Hippocampal formation (tissue), 2 donors: ENCODE data around the gene S100A8.

Experiments used
- DNase-seq, 2 donors: peaks; one replicate each; lab custom pipeline; 2025; lab: John Stamatoyannopoulos, UW

The S100A8 gene

GRCh38 chr1:153389973-153390879 lies 647 bp downstream of the S100A8 start:
- DNase-seq = no peak

- no peak for DNase-seq
These were observed 1.5 kb downstream of the S100A8 start for GRCh38 chr1:153389401-153389800.

GRCh38 chr1:153387785-153388184 lies 3.1 kb downstream of the S100A8 start:
- no peak for DNase-seq

- no peak for DNase-seq
These were observed 3.9 kb downstream of the S100A8 start for GRCh38 chr1:153387001-153387400.

- DNase-seq = no peak
These were observed 4.4 kb downstream of the S100A8 start for GRCh38 chr1:153386500-153386901.

GRCh38 chr1:153384958-153385580 lies 5.8 kb downstream of the S100A8 start:
- no peak for DNase-seq

GRCh38 chr1:153380711-153381110 lies 10.2 kb downstream of the S100A8 start:
- DNase-seq = no peak

- DNase-seq = no peak
These were observed 11.3 kb downstream of the S100A8 start for GRCh38 chr1:153379591-153379990.

GRCh38 chr1:153375511-153375910 lies 15.4 kb downstream of the S100A8 start, which contains the start of gene S100A12:
S100A12 (minus strand) TSS chr1:153375621; CDS start chr1:153374592, 1,029 bp downstream.
- DNase-seq = no peak

- no peak for DNase-seq
These were observed 16.8 kb downstream of the S100A8 start for GRCh38 chr1:153374071-153374470.

GRCh38 chr1:153372571-153372970 lies 18.3 kb downstream of the S100A8 start:
- DNase-seq = no peak

- no peak for DNase-seq
These were observed 19.6 kb downstream of the S100A8 start for GRCh38 chr1:153371231-153371630.

- no peak for DNase-seq
These were observed 20.7 kb downstream of the S100A8 start for GRCh38 chr1:153370146-153370545.

GRCh38 chr1:153368495-153368894 lies 22.4 kb downstream of the S100A8 start:
- DNase-seq = no peak

GRCh38 chr1:153367090-153367489 lies 23.8 kb downstream of the S100A8 start:
- no peak for DNase-seq

- DNase-seq = no peak
These were observed 24.6 kb downstream of the S100A8 start for GRCh38 chr1:153366261-153366660.

- DNase-seq = no peak
These were observed 25.2 kb downstream of the S100A8 start for GRCh38 chr1:153365696-153366095.

- DNase-seq = no peak
These were observed 25.9 kb downstream of the S100A8 start for GRCh38 chr1:153364766-153365666.

- DNase-seq = no peak
These were observed 26.7 kb downstream of the S100A8 start for GRCh38 chr1:153364156-153364555.

- DNase-seq = no peak
These were observed 27.2 kb downstream of the S100A8 start for GRCh38 chr1:153363641-153364040.

- DNase-seq = no peak
These were observed 28.6 kb downstream of the S100A8 start for GRCh38 chr1:153362187-153362775.
